ENCODE measurements around the gene PACS2.
"Not testable (repeated sequence)": the region's sequence is repeated elsewhere in the genome, so short reads cannot be mapped to it uniquely, and the experiment has no call there.

The PACS2 gene

GRCh38 chr14:105316968-105317510, 2.5 kb downstream of the PACS2 start:
- DNase-seq: no peak

GRCh38 chr14:105317546-105317945, 3.0 kb downstream of the PACS2 start:
- DNase-seq: no peak

- no peak for DNase-seq
These were observed 8.4 kb downstream of the PACS2 start for GRCh38 chr14:105322791-105323556.

GRCh38 chr14:105323663-105324062, 9.1 kb downstream of the PACS2 start:
- no peak for DNase-seq

GRCh38 chr14:105324080-105324778, 9.7 kb downstream of the PACS2 start:
- no peak for DNase-seq

- no peak for DNase-seq
These were observed 10.3 kb downstream of the PACS2 start for GRCh38 chr14:105324871-105325270.

GRCh38 chr14:105325303-105325702, 10.8 kb downstream of the PACS2 start:
- DNase-seq: no peak

- DNase-seq: no peak
These were observed 11.4 kb downstream of the PACS2 start for GRCh38 chr14:105325716-105326567.

- DNase-seq: no peak
These were observed 12.0 kb downstream of the PACS2 start for GRCh38 chr14:105326568-105326867.

GRCh38 chr14:105326891-105327694, 12.5 kb downstream of the PACS2 start:
- no peak for DNase-seq

GRCh38 chr14:105327695-105328045, 13.1 kb downstream of the PACS2 start:
- not testable (repeated sequence) for DNase-seq

- no peak for DNase-seq
These were observed 13.6 kb downstream of the PACS2 start for GRCh38 chr14:105328070-105328677.

GRCh38 chr14:105328678-105329390, 14.3 kb downstream of the PACS2 start:
- no peak for DNase-seq

- DNase-seq: no peak
These were observed 15.0 kb downstream of the PACS2 start for GRCh38 chr14:105329411-105330150.

- DNase-seq: no peak
These were observed 15.9 kb downstream of the PACS2 start for GRCh38 chr14:105330491-105330895.

GRCh38 chr14:105331575-105332349, 17.2 kb downstream of the PACS2 start:
- DNase-seq: no peak

- no peak for DNase-seq
These were observed 17.9 kb downstream of the PACS2 start for GRCh38 chr14:105332350-105332874.

- DNase-seq: no peak
These were observed 18.5 kb downstream of the PACS2 start for GRCh38 chr14:105333020-105333490.

- DNase-seq: no peak
These were observed 19.2 kb downstream of the PACS2 start for GRCh38 chr14:105333613-105334364.

Measured in NCI-H2081 treated with DMSO at 0.1 percent for 48 hours (cell line).